Upper lobe of left lung (tissue), 4 donors: ENCODE results near the gene CMC2.

Experiments used
- CTCF ChIP-seq, 6 experiments: fragments of 450-650 bp in 4 of 6; fragments of 200-600 bp in 2 of 6; sonication (generic) in 2 of 6; IDR thresholded peaks; one replicate each; pipeline ENCODE4 v1.5.1; 2016 to 2019; ENCODE audit warnings: antibody characterized with exemption in 6 of 6
- POLR2A ChIP-seq, 4 donors: fragments of 450-650 bp; IDR thresholded peaks; one replicate each; pipeline ENCODE4 v1.5.1; 2016 to 2017; ENCODE audit warnings: antibody characterized with exemption in 4 of 4, mild to moderate bottlenecking in 2 of 4

DNA sequence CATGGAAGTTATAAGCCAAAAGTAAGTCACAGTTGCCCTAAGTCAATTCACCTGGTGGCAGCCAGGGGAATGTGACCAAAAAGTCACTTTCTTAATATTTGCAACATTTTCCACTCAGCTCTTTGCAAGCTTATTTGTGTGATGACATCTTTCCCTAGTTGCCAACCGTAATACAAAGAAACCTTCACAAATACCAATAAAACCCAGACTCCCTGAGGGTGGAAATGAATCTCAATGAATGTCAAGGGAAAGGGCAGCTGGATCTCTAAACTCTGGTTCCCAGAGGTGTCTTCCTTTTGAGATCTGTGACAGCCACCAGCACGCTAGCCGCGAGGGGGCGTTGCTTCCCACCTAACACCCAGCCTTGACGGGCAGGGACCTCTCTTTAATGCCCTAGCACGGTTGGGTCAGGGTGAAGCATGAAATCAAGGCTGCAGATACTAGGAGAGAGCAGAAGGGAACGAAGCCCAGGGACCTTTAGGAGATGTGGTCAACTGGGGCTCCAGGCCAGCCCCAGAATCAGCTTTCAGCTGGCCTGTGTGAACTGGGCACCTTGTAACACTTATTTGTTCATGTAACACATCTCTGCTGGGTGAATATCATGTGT is 82.2 kb downstream of the CMC2 start:
- peak in 1 of 6 experiments; percentile 21 for TF ChIP-seq CTCF (IDR thresholded peaks at IDR 0.05)
- no peak for TF ChIP-seq POLR2A (IDR thresholded peaks at IDR 0.05)
